DOHH2 (cell line): ENCODE data around the gene HOXA1.

Experiments used
- H3F3A ChIP-seq: fragments of 200-600 bp; sonication (generic), shearing (Covaris generic); 2 replicates; pipeline ENCODE4 v1.6.0; 2016; ENCODE audit warnings: antibody characterized with exemption, mild to moderate bottlenecking; ENCODE audit not compliant: control insufficient read depth, insufficient read depth
- H3K27ac ChIP-seq: fragments of 200-600 bp; sonication (generic); 2 replicates; pipeline ENCODE4 v1.5.1; 2014; ENCODE audit warnings: low read depth, mild to moderate bottlenecking, low read length, moderate library complexity
- H3K27me3 ChIP-seq: fragments of 200-600 bp; sonication (generic); 2 replicates; pipeline ENCODE4 v1.6.1; 2014; ENCODE audit warnings: mild to moderate bottlenecking, low read length, mixed read lengths; ENCODE audit not compliant: control insufficient read depth
- H3K36me3 ChIP-seq: fragments of 200-600 bp; sonication (generic); 2 replicates; pipeline ENCODE4 v1.6.1; 2014; ENCODE audit warnings: mild to moderate bottlenecking, low read length, moderate library complexity, mixed read lengths; ENCODE audit not compliant: control insufficient read depth
- H3K4me1 ChIP-seq: fragments of 200-600 bp; sonication (generic); 2 replicates; pipeline ENCODE4 v1.6.1; 2014; ENCODE audit warnings: mild to moderate bottlenecking, low read length, mixed read lengths; ENCODE audit not compliant: control insufficient read depth
- H3K4me2 ChIP-seq: fragments of 200-600 bp; sonication (generic); 2 replicates; pipeline ENCODE4 v1.6.0; 2014; ENCODE audit warnings: mild to moderate bottlenecking, low read length, moderate library complexity
- H3K4me3 ChIP-seq: fragments of 200-600 bp; sonication (generic); 2 replicates; pipeline ENCODE4 v1.5.1; 2014; ENCODE audit warnings: mild to moderate bottlenecking, low read length, mixed read lengths
- H3K79me2 ChIP-seq: fragments of 200-600 bp; sonication (generic); 2 replicates; pipeline ENCODE4 v1.6.1; 2014; ENCODE audit warnings: mild to moderate bottlenecking, low read length, mixed read lengths; ENCODE audit not compliant: control insufficient read depth
- H3K9me2 ChIP-seq: fragments of 200-600 bp; sonication (generic); replicated peaks from 2 replicates; pipeline ENCODE4 v1.6.1; 2014; ENCODE audit warnings: mild to moderate bottlenecking, low read length, mixed read lengths; ENCODE audit not compliant: control insufficient read depth
- H3K9me3 ChIP-seq: fragments of 200-600 bp; sonication (generic); 2 replicates; pipeline ENCODE4 v1.6.1; 2014; ENCODE audit warnings: antibody characterized with exemption, low read length, mixed read lengths; ENCODE audit not compliant: control insufficient read depth, insufficient read depth
- H4K20me1 ChIP-seq: fragments of 200-600 bp; sonication (generic); 2 replicates; pipeline ENCODE4 v1.6.0; 2014; ENCODE audit warnings: low read depth, mild to moderate bottlenecking, antibody characterized with exemption, low read length, moderate library complexity; ENCODE audit not compliant: control insufficient read depth, insufficient read depth
- EZH2phosphoT487 ChIP-seq: fragments of 200-600 bp; sonication (generic); IDR thresholded peaks from 2 replicates; pipeline ENCODE4 v1.6.1; 2017; ENCODE audit warnings: borderline replicate concordance, mild to moderate bottlenecking, antibody characterized with exemption, low read length, moderate library complexity, mixed read lengths
- TF ChIP-seq, protein P1 (sequence below): fragments of 200-600 bp; sonication (generic); IDR thresholded peaks from one replicate; pipeline ENCODE4 v1.5.1; 2014; ENCODE audit warnings: antibody characterized with exemption, mild to moderate bottlenecking, low read depth, low read length; ENCODE audit not compliant: poor library complexity, severe bottlenecking

The HOXA1 gene

DNA sequence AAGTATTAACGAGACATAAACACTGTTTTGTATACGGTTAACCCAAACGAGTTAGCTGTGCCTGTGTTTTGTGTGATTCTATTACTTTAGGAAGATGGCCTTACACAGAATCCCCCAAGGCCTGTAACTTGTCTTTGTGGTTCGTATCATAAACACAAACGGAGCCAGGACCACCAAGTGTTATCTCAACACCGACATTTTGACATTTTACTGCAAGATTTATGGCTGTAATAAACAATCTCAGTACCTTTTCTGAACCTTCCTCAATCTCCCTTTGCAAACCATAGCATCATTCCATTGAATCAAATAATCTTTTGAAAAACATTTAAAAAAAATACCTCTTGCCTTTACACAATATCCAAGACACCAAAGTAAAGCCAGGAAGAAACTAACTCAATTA is 37.2 kb upstream of the HOXA1 start:
- peaks cover 53% of the 10 kb centered on the region for H3K27me3 ChIP-seq
- H3K4me1 ChIP-seq, result no peaks in the 10 kb centered on the region
- TF ChIP-seq, protein P1, sequence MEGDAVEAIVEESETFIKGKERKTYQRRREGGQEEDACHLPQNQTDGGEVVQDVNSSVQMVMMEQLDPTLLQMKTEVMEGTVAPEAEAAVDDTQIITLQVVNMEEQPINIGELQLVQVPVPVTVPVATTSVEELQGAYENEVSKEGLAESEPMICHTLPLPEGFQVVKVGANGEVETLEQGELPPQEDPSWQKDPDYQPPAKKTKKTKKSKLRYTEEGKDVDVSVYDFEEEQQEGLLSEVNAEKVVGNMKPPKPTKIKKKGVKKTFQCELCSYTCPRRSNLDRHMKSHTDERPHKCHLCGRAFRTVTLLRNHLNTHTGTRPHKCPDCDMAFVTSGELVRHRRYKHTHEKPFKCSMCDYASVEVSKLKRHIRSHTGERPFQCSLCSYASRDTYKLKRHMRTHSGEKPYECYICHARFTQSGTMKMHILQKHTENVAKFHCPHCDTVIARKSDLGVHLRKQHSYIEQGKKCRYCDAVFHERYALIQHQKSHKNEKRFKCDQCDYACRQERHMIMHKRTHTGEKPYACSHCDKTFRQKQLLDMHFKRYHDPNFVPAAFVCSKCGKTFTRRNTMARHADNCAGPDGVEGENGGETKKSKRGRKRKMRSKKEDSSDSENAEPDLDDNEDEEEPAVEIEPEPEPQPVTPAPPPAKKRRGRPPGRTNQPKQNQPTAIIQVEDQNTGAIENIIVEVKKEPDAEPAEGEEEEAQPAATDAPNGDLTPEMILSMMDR, result no peak
- no peak for TF ChIP-seq EZH2phosphoT487
- no peak overlapping the region for H3K4me2 ChIP-seq
- no peaks in the 10 kb centered on the region for H3K9me3 ChIP-seq
- H3K79me2 ChIP-seq, result no peaks in the 10 kb centered on the region
- no peaks in the 10 kb centered on the region for H3F3A ChIP-seq
- H3K4me3 ChIP-seq, result no peak overlapping the region
- no peak overlapping the region for H3K27ac ChIP-seq
- no peaks in the 10 kb centered on the region for H3K36me3 ChIP-seq
- H3K9me2 ChIP-seq, result no peaks in the 10 kb centered on the region
- no peaks in the 10 kb centered on the region for H4K20me1 ChIP-seq

GRCh38 chr7:27132214-27132613 is 36.4 kb upstream of the HOXA1 start:
- H3K4me3 ChIP-seq, result no peak overlapping the region
- H3K9me3 ChIP-seq, result no peaks in the 10 kb centered on the region
- no peaks in the 10 kb centered on the region for H4K20me1 ChIP-seq
- peaks cover 53% of the 10 kb centered on the region for H3K27me3 ChIP-seq
- H3K4me2 ChIP-seq, result no peak overlapping the region
- no peaks in the 10 kb centered on the region for H3K36me3 ChIP-seq
- no peaks in the 10 kb centered on the region for H3F3A ChIP-seq
- no peak overlapping the region for H3K27ac ChIP-seq
- TF ChIP-seq, protein P1, result no peak
- TF ChIP-seq EZH2phosphoT487, result no peak
- H3K9me2 ChIP-seq, result no peaks in the 10 kb centered on the region
- H3K79me2 ChIP-seq, result no peaks in the 10 kb centered on the region
- H3K4me1 ChIP-seq, result no peaks in the 10 kb centered on the region

GRCh38 chr7:27131390-27131819 is 35.6 kb upstream of the HOXA1 start:
- H3K9me3 ChIP-seq, result no peaks in the 10 kb centered on the region
- no peak overlapping the region for H3K27ac ChIP-seq
- no peaks in the 10 kb centered on the region for H4K20me1 ChIP-seq
- H3K27me3 ChIP-seq, result peaks cover 53% of the 10 kb centered on the region
- no peak overlapping the region for H3K4me2 ChIP-seq
- no peaks in the 10 kb centered on the region for H3F3A ChIP-seq
- no peak overlapping the region for H3K4me3 ChIP-seq
- H3K79me2 ChIP-seq, result no peaks in the 10 kb centered on the region
- H3K9me2 ChIP-seq, result no peaks in the 10 kb centered on the region
- H3K36me3 ChIP-seq, result no peaks in the 10 kb centered on the region
- TF ChIP-seq, protein P1, result no peak
- no peak for TF ChIP-seq EZH2phosphoT487
- H3K4me1 ChIP-seq, result no peaks in the 10 kb centered on the region
